Loucy (cell line): ENCODE measurements around the gene PSPN.
A peak's percentile ranks its signal among the peaks of the same experiment; 100 is the strongest.

Experiments
- CTCF ChIP-seq: fragments of 200-600 bp; sonication (generic); conservative IDR thresholded peaks from 2 replicates; pipeline ENCODE4 v1.5.1; 2014; ENCODE audit warnings: mild to moderate bottlenecking, antibody characterized with exemption, low read length
- EZH2phosphoT487 ChIP-seq: fragments of 200-600 bp; IDR thresholded peaks from 2 replicates; pipeline ENCODE4 v1.6.1; 2018; ENCODE audit warnings: antibody characterized with exemption, mild to moderate bottlenecking, moderate library complexity, borderline replicate concordance

- TF ChIP-seq CTCF: 0 out of 2 replicates have a peak, but pooled peaks have one; percentile 19
- TF ChIP-seq EZH2phosphoT487: no peak
These were observed 17.6 kb upstream of the PSPN start, which contains the start of gene GTF2F1 for GRCh38 chr19:6393074-6393982.
